GM19455 (cell line): ENCODE measurements around the gene TFR2.

Experiments used
- ATAC-seq: cut with Tn5 transposase; IDR thresholded peaks from one replicate; pipeline ENCODE4 v1.9.1; 2021; ENCODE audit not compliant: unreplicated experiment

Gene TFR2

DNA sequence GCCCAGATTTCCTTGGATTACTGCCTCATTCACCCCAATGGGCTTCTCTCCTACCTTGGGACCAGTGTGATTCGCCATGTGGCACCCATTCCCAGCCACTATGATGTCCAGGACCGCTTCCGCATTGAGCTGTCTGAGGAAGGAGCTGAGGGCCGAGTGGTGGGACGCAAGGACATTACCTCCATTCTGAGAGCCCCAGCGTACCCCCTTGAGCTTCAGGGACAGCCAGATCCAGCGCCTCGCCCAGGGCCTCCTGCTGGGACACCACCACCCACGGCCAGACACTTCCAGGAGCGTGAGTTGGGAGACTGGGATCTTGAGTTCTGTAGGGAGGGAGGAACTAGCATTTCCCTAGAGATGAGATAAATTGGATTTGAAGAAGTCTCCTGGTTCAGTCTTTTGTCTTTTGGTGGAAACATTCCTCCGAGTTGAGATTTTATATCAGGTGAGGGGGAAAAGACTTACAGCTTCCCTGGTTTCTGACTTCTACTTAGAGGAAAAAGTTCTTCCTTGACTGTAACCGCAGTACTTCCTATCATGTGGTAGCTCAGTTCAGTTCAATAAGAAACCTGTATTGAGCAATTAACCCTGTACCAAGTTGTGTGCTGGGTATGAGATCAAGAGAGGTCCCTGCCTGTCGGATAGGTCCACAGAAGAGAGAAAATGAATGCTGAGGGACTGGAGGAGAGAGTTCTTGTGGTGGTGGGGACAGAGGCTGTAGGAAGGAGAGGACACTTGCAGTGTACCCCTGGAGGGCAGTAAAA lies 27.8 kb downstream of the TFR2 start:
- ATAC-seq = no peak

DNA sequence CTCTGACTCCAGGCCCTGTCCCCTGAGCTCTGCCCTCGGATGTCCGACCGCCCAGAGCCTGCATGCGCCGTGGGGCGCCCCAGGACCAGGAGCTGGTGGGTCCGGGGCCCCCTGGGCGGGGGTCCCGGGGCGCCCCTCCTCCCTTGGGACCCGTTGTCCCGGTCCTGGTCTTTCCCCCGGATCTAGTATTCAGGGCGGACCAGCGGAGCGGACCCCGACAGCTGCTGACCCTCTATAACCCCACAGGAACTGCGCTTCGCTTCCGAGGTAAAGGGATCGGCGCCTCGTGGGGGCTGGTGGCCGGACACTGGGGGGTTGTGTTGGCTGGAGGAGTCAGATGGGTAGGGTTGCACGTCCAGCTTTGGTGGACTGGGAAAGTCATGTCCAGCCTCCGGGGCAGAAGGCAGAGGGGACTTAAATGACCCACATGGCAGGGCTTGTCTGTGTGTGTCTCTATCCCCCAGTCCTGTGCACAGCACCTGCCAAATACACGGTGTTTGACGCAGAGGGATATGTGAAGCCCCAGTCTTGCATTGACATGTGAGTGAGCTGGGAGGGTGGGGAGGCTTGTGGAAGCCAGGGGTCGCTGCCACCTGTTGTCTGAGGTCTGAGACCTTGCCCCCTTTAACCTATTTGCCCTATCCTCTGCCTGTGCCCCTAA lies 28.5 kb downstream of the TFR2 start:
- no peak for ATAC-seq

GRCh38 chr7:100611983-100612729 lies 29.2 kb downstream of the TFR2 start, which contains the start of gene MOSPD3:
MOSPD3 (plus strand) TSS chr7:100612540; CDS start chr7:100612792, 252 bp downstream.
- peak; percentile 93 for ATAC-seq

DNA sequence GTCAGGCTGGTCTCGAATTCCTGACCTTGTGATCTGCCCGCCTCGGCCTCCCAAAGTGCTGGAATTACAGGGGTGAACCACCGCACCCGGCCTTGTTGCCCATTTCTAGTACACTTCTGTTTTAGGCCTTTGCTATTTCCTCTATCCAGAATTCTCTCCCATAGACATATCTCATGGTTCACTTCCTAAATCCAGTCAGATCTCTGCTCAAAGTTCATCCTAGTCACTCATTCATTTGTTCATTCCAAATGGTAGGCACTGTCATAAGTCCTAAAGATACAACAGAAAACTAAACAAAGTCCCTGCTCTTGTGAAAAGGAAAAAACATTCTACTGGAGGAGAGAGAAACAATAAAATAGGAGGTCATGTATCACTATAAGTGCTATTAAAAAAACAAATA lies 31.4 kb downstream of the TFR2 start:
- no peak for ATAC-seq

DNA sequence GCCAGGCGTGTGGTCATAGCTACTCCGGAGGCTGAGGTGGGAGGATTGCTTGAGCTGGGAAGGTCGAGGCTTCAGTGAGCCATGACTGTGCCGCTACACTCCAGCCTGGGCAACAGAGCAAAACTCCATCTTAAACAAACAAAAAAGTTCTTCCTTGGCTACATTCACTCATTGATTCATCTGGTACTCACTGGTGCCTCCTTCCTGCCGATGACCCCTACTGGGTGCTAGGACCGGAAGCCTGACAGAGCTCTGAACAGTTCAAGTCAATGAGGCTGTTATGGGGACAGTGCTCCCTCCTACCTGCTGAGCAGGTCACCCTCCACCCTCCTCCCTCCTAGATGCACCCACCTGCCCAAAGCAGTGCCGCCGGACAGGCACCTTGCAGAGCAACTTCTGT lies 34.2 kb downstream of the TFR2 start:
- no peak for ATAC-seq

DNA sequence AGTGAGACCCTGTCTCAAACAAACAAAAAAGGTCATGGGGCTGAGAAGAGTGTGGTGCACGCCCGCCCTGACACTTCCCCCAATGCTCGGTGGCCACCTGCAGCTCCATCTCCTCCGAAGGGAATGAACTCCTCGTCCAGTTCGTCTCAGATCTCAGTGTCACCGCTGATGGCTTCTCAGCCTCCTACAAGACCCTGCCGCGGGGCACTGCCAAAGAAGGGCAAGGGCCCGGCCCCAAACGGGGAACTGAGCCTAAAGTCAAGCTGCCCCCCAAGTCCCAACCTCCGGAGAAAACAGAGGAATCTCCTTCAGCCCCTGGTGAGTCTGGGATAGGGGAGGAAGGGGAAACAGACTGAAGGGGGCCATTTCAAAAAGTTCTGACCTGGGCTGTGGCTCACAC lies 35.0 kb downstream of the TFR2 start:
- no peak for ATAC-seq

DNA sequence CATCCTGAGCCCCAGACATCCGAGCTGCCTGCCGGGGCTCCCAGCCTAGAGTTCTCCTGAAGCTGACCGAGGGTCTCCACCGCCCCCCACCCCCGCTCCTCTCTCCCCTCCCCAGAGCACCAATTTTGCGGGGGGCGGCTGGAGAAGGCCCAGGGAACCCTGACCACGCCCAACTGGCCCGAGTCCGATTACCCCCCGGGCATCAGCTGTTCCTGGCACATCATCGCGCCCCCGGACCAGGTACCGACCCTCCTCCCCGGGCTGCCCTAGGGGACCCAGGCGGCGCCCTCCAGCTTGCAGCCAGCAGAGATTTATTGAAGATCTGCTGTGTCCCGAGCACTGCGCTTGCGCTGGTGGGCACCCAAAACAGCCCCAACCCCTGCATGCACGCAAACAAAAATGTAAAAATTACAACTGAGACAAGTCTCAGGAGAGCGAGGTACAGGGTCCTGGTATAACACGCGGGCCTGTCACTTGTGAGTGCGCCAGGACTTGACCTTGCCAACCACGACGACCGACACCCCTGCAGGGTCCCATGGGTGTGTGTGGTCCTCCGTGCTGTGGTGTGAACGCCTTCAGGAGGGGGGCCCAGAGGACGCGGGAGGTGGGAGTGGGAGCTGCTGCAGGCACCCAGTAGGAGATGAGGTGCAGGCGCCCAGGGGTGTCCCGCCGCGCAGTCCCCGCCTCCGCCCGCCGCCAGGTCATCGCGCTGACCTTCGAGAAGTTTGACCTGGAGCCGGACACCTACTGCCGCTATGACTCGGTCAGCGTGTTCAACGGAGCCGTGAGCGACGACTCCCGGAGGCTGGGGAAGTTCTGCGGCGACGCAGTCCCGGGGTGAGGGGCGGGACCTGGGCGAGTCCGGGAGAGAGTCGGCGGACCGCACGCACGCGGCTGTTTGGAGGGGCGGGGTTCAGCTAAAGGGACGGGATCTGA lies 36.1 kb downstream of the TFR2 start:
- no peak for ATAC-seq

- peak; percentile 49 for ATAC-seq
Observed at GRCh38 chr7:100604028-100604975, 37.0 kb downstream of the TFR2 start.

GRCh38 chr7:100603726-100604027 lies 37.7 kb downstream of the TFR2 start:
- no peak for ATAC-seq

DNA sequence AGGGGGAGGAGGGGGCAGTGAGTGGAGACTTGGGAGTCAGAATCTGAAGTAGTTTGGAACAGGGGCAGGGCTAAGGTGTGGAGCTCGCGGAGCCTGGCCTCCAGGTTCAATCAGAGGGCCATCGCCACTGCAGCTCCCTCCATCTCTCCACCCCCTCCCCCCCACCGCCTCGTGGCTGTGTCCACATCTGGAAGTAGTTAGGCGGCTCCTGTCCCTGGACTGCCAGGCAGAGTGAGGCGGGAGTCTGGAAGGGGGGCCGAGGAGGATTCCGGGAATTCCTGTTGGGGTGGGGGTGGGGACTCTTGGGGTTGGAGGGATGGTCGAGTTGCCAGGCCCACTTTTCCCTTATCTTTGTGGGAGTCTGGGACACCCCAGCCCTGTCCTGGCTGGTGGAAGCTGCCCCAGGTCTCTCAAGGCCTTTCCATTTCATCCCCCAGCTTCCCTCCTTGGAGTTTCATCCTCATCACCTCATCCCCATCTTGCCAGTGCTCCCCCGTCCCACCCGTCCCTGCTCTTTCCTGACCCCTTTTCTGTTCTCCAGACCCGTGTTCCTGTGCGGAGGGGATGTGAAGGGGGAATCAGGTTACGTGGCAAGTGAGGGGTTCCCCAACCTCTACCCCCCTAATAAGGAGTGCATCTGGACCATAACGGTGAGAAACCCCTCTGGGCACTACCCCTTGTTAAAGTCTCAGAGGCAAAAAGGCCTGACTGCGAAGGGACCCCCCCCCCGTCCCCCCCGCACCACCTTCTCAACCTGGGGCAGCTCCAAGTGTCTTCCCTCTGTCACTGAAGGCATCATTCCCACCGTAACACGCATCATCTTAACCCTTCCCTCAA lies 38.2 kb downstream of the TFR2 start:
- no peak for ATAC-seq

- ATAC-seq = no peak
Observed at GRCh38 chr7:100600730-100601038, 40.7 kb downstream of the TFR2 start.

GRCh38 chr7:100599911-100600729 lies 41.2 kb downstream of the TFR2 start:
- no peak for ATAC-seq

GRCh38 chr7:100598425-100598824 lies 42.9 kb downstream of the TFR2 start:
- ATAC-seq = no peak

GRCh38 chr7:100595188-100595587 lies 46.2 kb downstream of the TFR2 start:
- ATAC-seq = no peak

DNA sequence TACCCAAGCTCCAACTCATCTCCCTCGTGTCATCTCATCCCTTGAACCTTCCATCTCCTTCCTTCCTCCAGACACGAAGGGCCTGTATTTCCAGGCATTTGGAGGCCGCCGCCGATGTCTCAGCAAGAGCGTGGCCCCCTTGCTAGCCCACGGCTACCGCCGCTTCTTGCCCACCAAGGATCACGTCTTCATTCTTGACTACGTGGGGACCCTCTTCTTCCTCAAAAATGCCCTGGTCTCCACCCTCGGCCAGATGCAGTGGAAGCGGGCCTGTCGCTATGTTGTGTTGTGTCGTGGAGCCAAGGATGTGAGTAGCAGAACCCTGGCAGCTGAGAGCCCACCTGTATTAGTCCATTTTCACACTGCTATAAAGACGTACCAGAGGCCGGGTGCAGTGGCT lies 49.8 kb downstream of the TFR2 start:
- ATAC-seq = no peak

DNA sequence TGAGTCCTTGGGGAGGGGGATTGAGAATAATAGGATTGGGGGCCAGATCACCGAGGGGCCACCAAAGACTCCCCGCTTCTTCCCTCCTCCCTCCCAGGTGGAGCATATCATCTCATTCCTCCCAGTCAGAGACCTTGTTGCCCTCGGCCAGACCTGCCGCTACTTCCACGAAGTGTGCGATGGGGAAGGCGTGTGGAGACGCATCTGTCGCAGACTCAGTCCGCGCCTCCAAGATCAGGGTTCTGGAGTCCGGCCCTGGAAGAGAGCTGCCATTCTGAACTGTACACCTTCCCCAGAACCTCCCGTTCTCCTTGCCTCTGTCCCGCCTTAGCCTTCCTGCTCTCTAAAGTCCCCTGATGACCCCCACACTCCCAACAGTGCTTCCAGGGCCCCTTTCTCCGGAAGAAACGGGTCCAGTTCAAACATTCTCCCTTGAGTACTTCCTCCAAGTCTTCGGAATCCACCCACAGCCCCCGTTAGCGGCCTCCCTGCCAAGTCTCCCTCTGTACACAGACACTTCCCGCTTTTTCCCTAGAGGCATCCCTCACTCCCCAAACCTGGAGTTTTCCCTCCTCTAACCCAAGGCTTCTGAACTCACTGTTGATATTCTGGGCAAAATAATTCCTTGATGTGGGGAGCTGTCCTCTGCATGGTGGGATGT lies 51.1 kb downstream of the TFR2 start:
- no peak for ATAC-seq

DNA sequence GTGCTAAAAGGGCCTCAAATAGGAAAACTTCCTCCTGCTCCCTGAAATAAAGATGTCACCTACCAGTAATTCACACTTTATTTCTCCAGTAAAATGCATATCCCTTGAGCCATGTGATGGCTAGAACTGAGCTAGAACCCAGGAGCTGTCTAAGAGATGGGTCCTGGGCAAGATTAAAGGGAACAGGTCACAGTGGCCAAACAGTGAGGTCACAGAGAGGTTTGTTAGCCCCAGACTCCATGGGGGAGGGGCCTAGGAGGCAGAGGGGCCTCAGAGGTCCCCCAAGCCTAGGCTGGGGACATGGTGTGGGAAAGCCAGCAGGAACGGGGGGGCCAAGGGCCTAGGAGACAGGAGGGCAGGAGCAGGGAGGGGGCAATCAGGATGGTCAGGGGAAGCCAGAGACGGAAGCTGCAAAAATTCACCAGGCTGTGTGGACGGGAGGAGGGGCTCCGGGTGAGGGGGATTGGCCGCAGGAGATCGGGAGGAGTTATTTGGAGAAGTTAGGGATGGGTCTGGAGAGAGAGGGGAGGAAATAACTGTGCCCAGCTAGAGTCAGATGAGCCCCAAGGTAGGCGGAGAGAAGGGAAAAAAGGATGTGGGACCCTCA lies 51.9 kb downstream of the TFR2 start:
- ATAC-seq = no peak
